GM12801 (cell line): ENCODE data around the gene CCND1.

Source experiments
- CTCF ChIP-seq: IDR thresholded peaks from one replicate; pipeline ENCODE4 v1.5.1; 2011; ENCODE audit warnings: control low read depth; ENCODE audit not compliant: insufficient read length; ENCODE audit errors: extremely low read depth

Gene CCND1

GRCh38 chr11:69695581-69695980, 54.6 kb downstream of the CCND1 start:
- TF ChIP-seq CTCF: no peak

- no peak for TF ChIP-seq CTCF
These were observed 56.0 kb downstream of the CCND1 start for GRCh38 chr11:69696749-69697468.

GRCh38 chr11:69697469-69697843, 56.5 kb downstream of the CCND1 start:
- no peak for TF ChIP-seq CTCF

DNA sequence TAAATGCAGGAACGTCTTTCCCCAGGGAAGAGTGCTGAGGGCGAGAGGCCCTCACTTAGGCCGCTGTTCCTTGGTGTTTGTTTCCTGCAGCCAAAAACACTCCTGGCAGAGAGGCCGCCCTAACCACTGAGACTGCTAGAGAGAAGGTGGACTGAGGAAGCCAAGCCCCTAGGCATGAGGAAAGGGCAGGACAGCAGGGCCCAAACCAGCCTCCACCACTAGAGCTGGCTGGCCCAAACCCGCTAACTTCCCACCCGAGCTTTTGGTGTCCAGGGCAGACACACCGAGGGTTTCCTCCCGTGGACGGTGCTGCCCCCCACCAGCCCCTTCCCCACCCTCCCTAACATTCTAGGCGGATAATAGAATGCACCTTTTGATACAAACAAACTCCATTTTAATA, 56.9 kb downstream of the CCND1 start:
- TF ChIP-seq CTCF: no peak

DNA sequence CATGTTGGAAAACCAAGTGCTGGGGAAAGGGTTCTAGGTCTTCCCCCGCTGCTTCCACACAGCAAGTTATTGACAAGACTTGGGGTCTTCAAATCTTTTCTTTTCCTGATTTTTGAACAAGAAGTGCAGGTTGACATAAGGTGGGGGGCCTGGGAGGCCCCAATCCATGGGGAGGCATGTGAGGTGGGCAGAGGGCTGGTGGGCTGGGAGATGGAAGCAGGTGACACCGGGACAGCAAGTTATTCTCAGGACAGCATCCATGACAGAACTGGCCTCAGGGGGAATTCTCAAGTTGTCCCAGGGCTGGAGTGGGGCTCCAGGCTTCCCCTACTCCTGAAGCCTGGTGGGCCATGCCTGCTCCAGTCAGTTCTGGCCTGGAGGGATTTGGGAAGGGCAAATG, 57.4 kb downstream of the CCND1 start:
- no peak for TF ChIP-seq CTCF

DNA sequence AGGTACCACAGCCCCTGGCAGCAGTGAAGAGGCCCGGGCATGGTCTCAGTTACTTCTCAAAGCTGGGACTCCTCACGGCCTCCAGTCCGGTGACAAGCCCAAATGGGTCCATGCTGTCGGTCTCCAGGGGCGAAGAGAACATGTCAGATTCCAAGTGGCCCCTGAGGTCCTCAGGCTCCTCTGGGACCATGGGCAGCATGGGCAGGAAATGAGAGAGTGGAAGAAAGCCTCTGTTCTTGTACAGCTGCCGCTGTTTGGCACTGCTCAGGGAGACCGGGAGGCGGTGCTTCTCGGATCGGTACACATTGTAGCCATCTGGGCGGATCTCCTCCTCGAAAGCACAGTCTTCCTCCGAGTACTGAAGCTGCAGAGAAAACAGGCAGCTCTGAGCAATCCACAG, 58.3 kb downstream of the CCND1 start:
- no peak for TF ChIP-seq CTCF

GRCh38 chr11:69700278-69701140, 59.6 kb downstream of the CCND1 start:
- no peak for TF ChIP-seq CTCF
